Heart left ventricle (tissue), 16 donors: Measurements from ENCODE around the gene KCNMA1. TPM values are rescaled to one million over a fixed set of nuclear protein-coding genes. Genes with fewer than 3 reads are reported as not detected.

ENCODE experiments used
- ATAC-seq, 4 donors: fragments of 200-7000 bp; cut with Tn5 transposase; one replicate each; pipeline ENCODE4 v1.9.1; 2020 to 2022; ENCODE audit warnings: moderate library complexity in 4 of 4, mild to moderate bottlenecking in 3 of 4, moderate number of reproducible peaks in 1 of 4
- DNase-seq, 5 donors: peaks; one replicate each; pipeline ENCODE4 v3.0.0-alpha.2; 2020
- H3K27ac ChIP-seq, 12 donors: fragments of 200-600 bp; sonication (generic) in 4 of 12; one replicate each; pipeline versions ENCODE4 v1.5.0 to v1.8.0; 2016 to 2022; ENCODE audit warnings: mild to moderate bottlenecking in 2 of 12
- H3K27me3 ChIP-seq, 9 donors: fragments of 200-600 bp; sonication (generic) in 2 of 9; one replicate each; pipeline versions ENCODE4 v1.5.1 to v1.8.0; 2016 to 2022; ENCODE audit warnings: mild to moderate bottlenecking in 3 of 9
- H3K36me3 ChIP-seq, 9 donors: fragments of 200-600 bp; sonication (generic) in 2 of 9; one replicate each; pipeline versions ENCODE4 v1.5.0 to v1.8.0; 2018 to 2022; ENCODE audit warnings: mild to moderate bottlenecking in 2 of 9
- H3K4me1 ChIP-seq, 12 donors: fragments of 200-600 bp; sonication (generic) in 4 of 12; one replicate each; pipeline versions ENCODE4 v1.5.0 to v1.8.0; 2016 to 2022; ENCODE audit warnings: mild to moderate bottlenecking in 3 of 12
- H3K4me3 ChIP-seq, 12 donors: fragments of 200-600 bp; sonication (generic) in 4 of 12; one replicate each; pipeline versions ENCODE4 v1.5.0 to v1.8.0; 2017 to 2022; ENCODE audit warnings: mild to moderate bottlenecking in 9 of 12, moderate library complexity in 4 of 12
- H3K9me3 ChIP-seq, 12 donors: fragments of 200-600 bp; sonication (generic) in 4 of 12; one replicate each; pipeline versions ENCODE4 v1.5.0 to v1.8.0; 2016 to 2022; ENCODE audit warnings: mild to moderate bottlenecking in 1 of 12
- CTCF ChIP-seq, 12 donors: fragments of 200-600 bp; sonication (generic) in 4 of 12; IDR thresholded peaks; one replicate each; pipeline versions ENCODE4 v1.5.0 to v1.8.0; 2018 to 2022; ENCODE audit warnings: antibody characterized with exemption in 12 of 12, mild to moderate bottlenecking in 5 of 12
- POLR2A ChIP-seq, 2 donors: fragments of 450-650 bp; IDR thresholded peaks; one replicate each; pipeline ENCODE4 v1.6.1; 2017; ENCODE audit warnings: antibody characterized with exemption in 2 of 2, mild to moderate bottlenecking in 2 of 2, moderate library complexity in 2 of 2
- WGBS, 4 donors: extraction: QIAGEN DNeasy Blood & Tissue Kit in 2 of 4; methylation state at CpG; one replicate each; pipeline versions ENCODE4 v1.1.5 to v1.1.7; 2013 to 2018; 5-methylcytosine and 5-hydroxymethylcytosine counted together
- intact Hi-C, 10 donors: fragments of 100-400 bp; cut with DNase I; formaldehyde crosslinking; loops; one replicate each; pipeline versions ENCODE4 v1.11.1 to v1.14.2; 2022
- polyA plus RNA-seq, 2 donors: library from polyadenylated mRNA; stranded (reverse); fragments of 200-250 nt; gene quantifications; one replicate each; pipeline ENCODE4 v1.2.3, GENCODE V29; 2013
- total RNA-seq, 9 donors: library from RNA; depleted of rRNA in 2 of 9; stranded (reverse); fragments of >200 nt in 2 of 9; fragmentation: NEBNext Ultra II Directional in 3 of 9; extraction: Animal tissue kit (Norgen Biotek cat#: 25700) in 3 of 9; gene quantifications; one replicate each; pipeline versions ENCODE4 v1.1.0 to v1.2.4, GENCODE V29; 2016 to 2023
- donor health status: ischemic (EF 13 %, LVEDD 7.1; RV severe dilation, severe dysfunction).
- donor health status: healthy with polysubstance abuse.
- donor health status: DM: no; HTN: yes; CAD: no.
- donor health status: DM: no; HTN: no; CAD: no.
- donor health status: ischemic (EF 25% LVEDD 6.9; RV normal size, moderate dysfunction).
- donor health status: ischemic (EF 25% LVEDD 5.7; RV mildly dilated, moderate dysfunction).
- donor health status: healthy.
- donor health status: DM: yes; HTN: yes; CAD: no.
- donor health status: ischemic (EF 35%, LVEDD 5.7; RV mildly dilated, moderate dysfunction).
- donor health status: nonischemic (EF 11% LVEDD 7.7; RV severe dilation, severe dysfunction).
- donor health status: DM: yes; HTN: yes; CAD: no.
- donor health status: PGD.
- donor health status: ischemic (EF 29% LVEDD 5.4; RV normal size, mild dysfunction).
- donor health status: nonischemic (EF 23%, LVEDD 6.1; RV moderate dilation, normal function).

KCNMA1 gene
- total and polyA plus RNA-seq, 11 donors: 0.39 to 8.7 (median 1.7) TPM

GRCh38 chr10:77513781-77514331 is 123.8 kb downstream of the KCNMA1 start:
- Histone ChIP-seq H3K4me1 (peaks cover 0 to 3% (median 0%) of the 10 kb centered on the region in 12 donors), H3K9me3 (no peaks in the 10 kb centered on the region), H3K4me3 (no peak overlapping the region), H3K27ac (peak overlapping the region in 1 of 12 donors; percentile 75), H3K27me3 (peaks cover 0 to 13% (median 0%) of the 10 kb centered on the region in 9 donors), H3K36me3 (no peaks in the 10 kb centered on the region)
- intact Hi-C loops: no loop called here
- 62 to 71% (median 69%) methylated on average over 10 to 15 of the region's 15 CpGs for WGBS, 4 donors
- peak in 3 of 4 donors; percentile 87 to 95 (median 94) for ATAC-seq
- DNase-seq: peak in 4 of 5 donors; percentile 23 to 74 (median 50)
- TF ChIP-seq POLR2A (IDR thresholded peaks at IDR 0.05) (no peak), CTCF (IDR thresholded peaks at IDR 0.05) (no peak)

- TF ChIP-seq CTCF (IDR thresholded peaks at IDR 0.05): no peak
- no peak for TF ChIP-seq POLR2A (IDR thresholded peaks at IDR 0.05)
- Histone ChIP-seq H3K4me1 (peaks cover 0 to 3% (median 0%) of the 10 kb centered on the region in 12 donors), H3K36me3 (no peaks in the 10 kb centered on the region), H3K9me3 (no peaks in the 10 kb centered on the region), H3K27me3 (peaks cover 0 to 13% (median 0%) of the 10 kb centered on the region in 9 donors), H3K4me3 (no peak overlapping the region), H3K27ac (peak overlapping the region in 1 of 12 donors; percentile 75)
- 74 to 80% (median 79%) methylated on average over 7 of the region's 7 CpGs for WGBS, 4 donors
- no peak for DNase-seq
- intact Hi-C loops: no loop called here
- ATAC-seq: no peak
Measured at GRCh38 chr10:77513220-77513619, 124.4 kb downstream of the KCNMA1 start.

- 85 to 100% (median 90%) methylated on average over 1 of the region's 1 CpG for WGBS, 4 donors
- peaks cover 0 to 15% (median 0%) of the 10 kb centered on the region in 9 donors for H3K27me3 ChIP-seq
- H3K36me3 ChIP-seq: no peaks in the 10 kb centered on the region
- intact Hi-C loops: no loop called here
- no peak overlapping the region for H3K4me3 ChIP-seq
- no peaks in the 10 kb centered on the region for H3K9me3 ChIP-seq
- peak overlapping the region in 1 of 12 donors; percentile 75 for H3K27ac ChIP-seq
- no peak for DNase-seq
- H3K4me1 ChIP-seq: peaks cover 0 to 6% (median 0%) of the 10 kb centered on the region in 12 donors
- no peak for TF ChIP-seq POLR2A (IDR thresholded peaks at IDR 0.05)
- TF ChIP-seq CTCF (IDR thresholded peaks at IDR 0.05): no peak
- no peak for ATAC-seq
Measured at GRCh38 chr10:77512219-77512578, 125.4 kb downstream of the KCNMA1 start.

DNA sequence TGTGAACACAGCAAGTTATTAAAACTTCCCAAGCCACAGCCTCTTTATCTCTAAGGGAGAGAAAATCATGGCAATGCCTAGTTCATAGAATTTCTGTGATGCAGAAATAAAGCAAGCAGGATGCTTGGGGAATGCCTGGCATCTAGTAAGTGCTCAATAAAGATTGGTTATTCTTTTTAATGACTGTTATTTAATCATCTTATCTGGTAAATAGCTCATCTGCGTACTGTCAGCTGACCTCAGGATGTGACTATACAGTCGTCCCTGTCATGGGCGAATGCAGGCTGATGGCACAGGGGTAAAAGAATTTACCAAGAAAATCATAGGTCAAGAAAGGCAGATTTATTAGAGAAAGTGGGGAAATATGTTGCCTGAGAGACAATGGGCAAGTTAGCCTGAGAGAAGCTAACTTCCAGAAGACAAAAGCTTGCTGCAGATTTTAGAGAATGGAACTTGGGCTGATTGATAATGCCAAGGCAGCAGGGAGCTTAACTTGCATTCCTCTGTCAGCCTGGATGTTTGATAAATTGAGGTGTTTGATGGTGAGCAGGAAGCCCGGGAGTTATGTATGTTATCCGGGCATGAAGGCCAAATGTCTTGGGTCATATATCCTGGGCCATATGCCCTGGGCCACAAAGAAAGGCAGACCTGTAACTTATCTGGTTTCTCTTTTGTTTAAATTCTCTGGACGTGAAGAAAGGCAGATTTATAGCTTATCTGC is 126.0 kb downstream of the KCNMA1 start:
- no peak for TF ChIP-seq POLR2A (IDR thresholded peaks at IDR 0.05)
- TF ChIP-seq CTCF (IDR thresholded peaks at IDR 0.05): no peak
- 67 to 75% (median 68%) methylated on average over 6 of the region's 6 CpGs for WGBS, 4 donors
- H3K27ac ChIP-seq: peak overlapping the region in 1 of 12 donors; percentile 75

More for the DNA sequence above, 126.0 kb downstream of the KCNMA1 start:
- ATAC-seq (no peak), DNase-seq (no peak)
- Histone ChIP-seq H3K36me3 (no peaks in the 10 kb centered on the region), H3K4me1 (peaks cover 0 to 6% (median 0%) of the 10 kb centered on the region in 12 donors), H3K9me3 (no peaks in the 10 kb centered on the region), H3K4me3 (no peak overlapping the region), H3K27me3 (peaks cover 0 to 17% (median 0%) of the 10 kb centered on the region in 9 donors)
- intact Hi-C loops: no loop called here
